IMR-90 (cell line): Measurements from ENCODE around the gene MORC2. TPM values are rescaled to one million over a fixed set of nuclear protein-coding genes. Genes with fewer than 3 reads are reported as not detected.

ENCODE experiments used
- ATAC-seq: fragments of 200-7000 bp; cut with Tn5 transposase; 2 replicates; pipeline ENCODE4 v1.9.1; 2020; ENCODE audit warnings: low read depth, mild to moderate bottlenecking, moderate library complexity
- BruUV-seq: library from RNA; stranded (reverse); fragments of 400-500 nt; replicated peaks from 2 replicates; lab custom pipeline; 2021; lab: Mats Ljungman, UMichigan
- CTCF ChIA-PET: fragments of 300-600 bp; formaldehyde crosslinking; extraction: SDS; loops from one replicate; lab custom pipeline; 2021; ENCODE audit warnings: antibody characterized with exemption; lab: Yijun Ruan, JAX
- POLR2A ChIA-PET: fragments of 300-600 bp; sonication (Branson Sonifier 250); formaldehyde crosslinking; loops from one replicate; lab custom pipeline; 2022; ENCODE audit warnings: antibody characterized with exemption; ENCODE audit not compliant: unreplicated experiment; lab: Charles Lee
- DNase-seq: peaks from one replicate; pipeline ENCODE4 v3.0.0; 2013
- H2AFZ ChIP-seq: replicated peaks from 2 replicates; pipeline ENCODE3; 2013; ENCODE audit warnings: low read length, mild to moderate bottlenecking; ENCODE audit not compliant: poor library complexity
- H2AK5ac ChIP-seq: 2 replicates; pipeline ENCODE4 v1.6.1; 2013; ENCODE audit warnings: low read depth, low read length, inconsistent platforms
- H2AK9ac ChIP-seq: replicated peaks from 2 replicates; pipeline ENCODE3; 2013; ENCODE audit warnings: mild to moderate bottlenecking, low read depth, low read length, moderate library complexity; ENCODE audit not compliant: poor library complexity
- H2BK120ac ChIP-seq: 2 replicates; pipeline ENCODE4 v1.6.1; 2013; ENCODE audit warnings: low read depth, low read length, inconsistent platforms
- H2BK15ac ChIP-seq: 3 replicates; pipeline ENCODE4 v1.6.1; 2013; ENCODE audit warnings: low read depth, low read length, inconsistent platforms
- H2BK20ac ChIP-seq: 2 replicates; pipeline ENCODE4 v1.6.1; 2013; ENCODE audit warnings: low read depth, mild to moderate bottlenecking, inconsistent platforms, low read length, moderate library complexity
- H2BK5ac ChIP-seq: 2 replicates; pipeline ENCODE4 v1.6.1; 2013; ENCODE audit warnings: mild to moderate bottlenecking, low read depth, low read length, inconsistent platforms; ENCODE audit not compliant: poor library complexity, severe bottlenecking
- H3K14ac ChIP-seq: replicated peaks from 2 replicates; pipeline ENCODE4 v1.6.1; 2013; ENCODE audit warnings: low read depth, low read length, inconsistent platforms
- H3K18ac ChIP-seq: 2 replicates; pipeline ENCODE4 v1.6.1; 2013; ENCODE audit warnings: low read depth, low read length, control low read depth
- H3K23ac ChIP-seq: 2 replicates; pipeline ENCODE4 v1.6.1; 2013; ENCODE audit warnings: low read depth, low read length, inconsistent platforms
- H3K27ac ChIP-seq: 2 replicates; pipeline ENCODE4 v1.5.1; 2013; ENCODE audit warnings: mild to moderate bottlenecking, control low read depth, low read length; ENCODE audit not compliant: insufficient read depth
- H3K27me3 ChIP-seq: 2 replicates; pipeline ENCODE4 v1.6.1; 2013; ENCODE audit warnings: low read length; ENCODE audit not compliant: control insufficient read depth, insufficient read depth
- H3K36me3 ChIP-seq: 2 replicates; pipeline ENCODE4 v1.6.1; 2013; ENCODE audit warnings: low read length, mixed read lengths; ENCODE audit not compliant: control insufficient read depth, insufficient read depth
- H3K4ac ChIP-seq: 2 replicates; pipeline ENCODE4 v1.6.1; 2013; ENCODE audit warnings: low read depth, low read length, inconsistent platforms
- H3K4me1 ChIP-seq: 2 replicates; pipeline ENCODE4 v1.6.1; 2013; ENCODE audit warnings: low read length, mixed read lengths; ENCODE audit not compliant: control insufficient read depth, insufficient read depth
- H3K4me2 ChIP-seq: 2 replicates; pipeline ENCODE4 v1.6.1; 2013; ENCODE audit warnings: low read depth, mild to moderate bottlenecking, control low read depth, low read length, moderate library complexity
- H3K4me3 ChIP-seq: 2 replicates; pipeline ENCODE4 v1.5.1; 2013; ENCODE audit warnings: low read depth, mild to moderate bottlenecking, control low read depth, low read length, moderate library complexity; ENCODE audit not compliant: insufficient read depth
- H3K56ac ChIP-seq: 2 replicates; pipeline ENCODE4 v1.6.1; 2013; ENCODE audit warnings: low read length, inconsistent platforms; ENCODE audit not compliant: insufficient read depth; ENCODE audit errors: extremely low read depth
- H3K79me1 ChIP-seq, 2 experiments: 2 replicates each; pipeline ENCODE4 v1.6.1; 2013; ENCODE audit warnings: low read length in 2 of 2, inconsistent platforms in 1 of 2, low read depth in 1 of 2
- H3K9ac ChIP-seq: 2 replicates; pipeline ENCODE4 v1.6.1; 2013; ENCODE audit warnings: low read depth, low read length, control low read depth
- H3K9me1 ChIP-seq: 2 replicates; pipeline ENCODE4 v1.6.1; 2013; ENCODE audit warnings: low read length, inconsistent platforms; ENCODE audit not compliant: insufficient read depth
- H3K9me3 ChIP-seq: 2 replicates; pipeline ENCODE4 v1.6.1; 2013; ENCODE audit warnings: low read length; ENCODE audit not compliant: control insufficient read depth, insufficient read depth
- H4K20me1 ChIP-seq: 2 replicates; pipeline ENCODE4 v1.6.1; 2013; ENCODE audit warnings: low read length, inconsistent platforms; ENCODE audit not compliant: insufficient read depth
- H4K5ac ChIP-seq: 2 replicates; pipeline ENCODE4 v1.6.1; 2013; ENCODE audit warnings: mild to moderate bottlenecking, low read depth, low read length, control low read depth
- H4K8ac ChIP-seq, 2 experiments: 2 replicates each; pipeline ENCODE4 v1.6.1; 2013; ENCODE audit warnings: low read depth in 2 of 2, low read length in 2 of 2, control low read depth in 1 of 2, inconsistent platforms in 1 of 2
- H4K91ac ChIP-seq: 2 replicates; pipeline ENCODE4 v1.6.1; 2013; ENCODE audit warnings: low read depth, low read length, inconsistent platforms; ENCODE audit not compliant: insufficient read depth
- BHLHE40 ChIP-seq: fragments of 150-350 bp; IDR thresholded peaks from 2 replicates; pipeline ENCODE4 v1.6.1; 2016; ENCODE audit warnings: mild to moderate bottlenecking, low read depth, low read length
- CHD1 ChIP-seq: IDR thresholded peaks from 2 replicates; pipeline ENCODE4 v1.6.1; 2012; ENCODE audit warnings: low read depth, low read length, improper control_type of control experiment
- MAZ ChIP-seq: IDR thresholded peaks from 2 replicates; pipeline ENCODE4 v1.6.1; 2012; ENCODE audit warnings: low read depth, mild to moderate bottlenecking, low read length, improper control_type of control experiment, moderate library complexity, borderline replicate concordance
- MXI1 ChIP-seq: IDR thresholded peaks from 2 replicates; pipeline ENCODE4 v1.6.1; 2012; ENCODE audit warnings: low read depth, mild to moderate bottlenecking, low read length, moderate library complexity, borderline replicate concordance
- NFE2L2 ChIP-seq: fragments of 150-350 bp; IDR thresholded peaks from 2 replicates; pipeline ENCODE4 v1.6.1; 2016; ENCODE audit warnings: low read depth, mild to moderate bottlenecking, low read length
- POLR2A ChIP-seq: IDR thresholded peaks from 2 replicates; pipeline ENCODE4 v1.6.1; 2012; ENCODE audit warnings: mild to moderate bottlenecking, low read depth, low read length
- RFX5 ChIP-seq: IDR thresholded peaks from 2 replicates; pipeline ENCODE4 v1.8.0; 2012; ENCODE audit warnings: low read depth, mild to moderate bottlenecking, low read length, moderate library complexity
- WGBS, 2 experiments: methylation state at CpG; one replicate each; pipeline versions ENCODE4 v1.1.5 to v1.1.7; 2013; ENCODE audit warnings: missing lambda C conversion rate in 2 of 2; ENCODE audit not compliant: insufficient read length in 1 of 2; ENCODE audit errors: extremely low coverage in 2 of 2; 5-methylcytosine and 5-hydroxymethylcytosine counted together
- dilution Hi-C: fragments of 300-500 bp; cut with HindIII; formaldehyde crosslinking; loops from one replicate; pipeline ENCODE4 v1.14.3; 2018; ENCODE audit warnings: low sequenced_read_pairs; ENCODE audit not compliant: unreplicated experiment
- in situ Hi-C: fragments of 300-500 bp; cut with MboI; formaldehyde crosslinking; loops from 3 replicates; pipeline ENCODE4 v1.14.3; 2019; ENCODE audit warnings: low sequenced_read_pairs, inconsistent platforms, mixed read lengths
- intact Hi-C: fragments of 100-400 bp; cut with micrococcal nuclease; formaldehyde crosslinking; loops from 2 replicates; pipeline ENCODE4 v1.10.0; 2022
- polyA plus RNA-seq, 3 experiments: library from polyadenylated mRNA; depleted of rRNA; stranded (reverse); fragments of >200 nt; gene quantifications; 2 replicates each; pipeline ENCODE4 v1.2.3, GENCODE V29; 2012; ENCODE audit warnings: low replicate concordance in 1 of 3
- total RNA-seq: library from RNA; depleted of rRNA; stranded (reverse); fragments of >200 nt; gene quantifications from 2 replicates; pipeline ENCODE4 v1.2.3, GENCODE V29; 2012
- TF ChIP-seq, protein P1 (sequence below): conservative IDR thresholded peaks from 2 replicates; pipeline ENCODE4 v1.5.1; 2012; ENCODE audit warnings: mild to moderate bottlenecking, low read depth, low read length, improper control_type of control experiment

The MORC2 gene
- total and polyA plus RNA-seq, 2 of the 4 experiments (the other 2 are of a cell fraction): 15.8 to 24.7 TPM

GRCh38 chr22:30946354-30946753, 22.2 kb downstream of the MORC2 start:
- TF ChIP-seq CHD1 (no peak), NFE2L2 (no peak), MAZ (no peak), MXI1 (no peak), POLR2A (no peak), BHLHE40 (no peak), RFX5 (no peak)
- TF ChIP-seq, protein P1, sequence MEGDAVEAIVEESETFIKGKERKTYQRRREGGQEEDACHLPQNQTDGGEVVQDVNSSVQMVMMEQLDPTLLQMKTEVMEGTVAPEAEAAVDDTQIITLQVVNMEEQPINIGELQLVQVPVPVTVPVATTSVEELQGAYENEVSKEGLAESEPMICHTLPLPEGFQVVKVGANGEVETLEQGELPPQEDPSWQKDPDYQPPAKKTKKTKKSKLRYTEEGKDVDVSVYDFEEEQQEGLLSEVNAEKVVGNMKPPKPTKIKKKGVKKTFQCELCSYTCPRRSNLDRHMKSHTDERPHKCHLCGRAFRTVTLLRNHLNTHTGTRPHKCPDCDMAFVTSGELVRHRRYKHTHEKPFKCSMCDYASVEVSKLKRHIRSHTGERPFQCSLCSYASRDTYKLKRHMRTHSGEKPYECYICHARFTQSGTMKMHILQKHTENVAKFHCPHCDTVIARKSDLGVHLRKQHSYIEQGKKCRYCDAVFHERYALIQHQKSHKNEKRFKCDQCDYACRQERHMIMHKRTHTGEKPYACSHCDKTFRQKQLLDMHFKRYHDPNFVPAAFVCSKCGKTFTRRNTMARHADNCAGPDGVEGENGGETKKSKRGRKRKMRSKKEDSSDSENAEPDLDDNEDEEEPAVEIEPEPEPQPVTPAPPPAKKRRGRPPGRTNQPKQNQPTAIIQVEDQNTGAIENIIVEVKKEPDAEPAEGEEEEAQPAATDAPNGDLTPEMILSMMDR: no peak
- no TSS peak for BruUV-seq
- ChIA-PET CTCF (no interaction called here), POLR2A (no interaction called here)
- 64% methylated on average over 4 of the region's 7 CpGs; no CpG with 5 or more reads in 1 of the 2 experiments for WGBS, 2 experiments
- Histone ChIP-seq H2AFZ (no peak overlapping the region), H3K27me3 (no peaks in the 10 kb centered on the region), H3K9ac (no peak overlapping the region), H3K9me1 (peaks cover 11% of the 10 kb centered on the region), H3K56ac (no peak overlapping the region), H4K5ac (no peak overlapping the region), H3K9me3 (no peaks in the 10 kb centered on the region), H3K4me3 (no peak overlapping the region), H3K4me2 (no peak overlapping the region), H3K27ac (no peak overlapping the region), H2BK120ac (no peak overlapping the region), H3K4me1 (peaks cover 2% of the 10 kb centered on the region), H2AK5ac (no peak overlapping the region), H3K18ac (no peak overlapping the region), H2BK15ac (no peak overlapping the region), H2BK20ac (no peak overlapping the region), H3K14ac (no peak overlapping the region), H3K4ac (no peak overlapping the region), H3K36me3 (peaks cover 71% of the 10 kb centered on the region), H4K8ac (no peak overlapping the region), H4K91ac (no peak overlapping the region), H2BK5ac (no peak overlapping the region), H3K23ac (no peak overlapping the region), H2AK9ac (no peak overlapping the region), H4K20me1 (peaks cover 4% of the 10 kb centered on the region; the same call in 1 of the 2 replicates), H3K79me1 (peaks cover 14 to 54% of the 10 kb centered on the region in 2 experiments; a peak in 3 of 4 replicates)
- DNase-seq: no peak
- ATAC-seq: no peak
- in situ Hi-C loops: loop anchor here (5.0 to 10.0 kb wide), 3 partner anchors 141 to 288 kb away; no protein-coding TSS in a partner anchor
- dilution Hi-C loops: no loop called here
- intact Hi-C loops: no loop called here
